ENCODE measurements around the gene NDUFAF8.
A peak's percentile ranks its signal among the peaks of the same experiment; 100 is the strongest.

The NDUFAF8 gene

GRCh38 chr17:81254955-81255717 is 16.0 kb downstream of the NDUFAF8 start:
- DNase-seq, result peak; percentile 58

- no peak for DNase-seq
These were observed 17.5 kb downstream of the NDUFAF8 start for GRCh38 chr17:81256616-81257015.

GRCh38 chr17:81257533-81257932 is 18.4 kb downstream of the NDUFAF8 start:
- no peak for DNase-seq

DNA sequence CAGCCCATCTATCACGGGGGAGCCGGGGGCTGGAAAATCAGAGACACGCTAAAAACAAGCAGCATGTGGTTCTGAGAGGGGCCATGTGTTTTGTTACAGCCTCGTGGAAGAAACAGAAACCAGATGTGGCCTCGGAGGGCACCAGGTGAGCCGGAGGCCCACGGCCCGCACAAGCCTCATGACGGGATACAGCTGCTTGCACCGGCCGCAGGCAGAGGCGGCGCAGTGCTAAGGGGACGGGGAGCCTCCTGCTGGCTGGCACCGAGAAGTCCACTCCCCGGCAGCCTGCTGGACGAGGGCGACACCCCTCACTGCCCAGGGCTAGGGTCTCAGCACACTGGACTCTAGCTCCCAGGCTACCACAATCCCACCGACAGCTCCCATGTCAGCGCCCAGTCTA is 19.2 kb downstream of the NDUFAF8 start:
- DNase-seq, result no peak

- no peak for DNase-seq
These were observed 20.0 kb downstream of the NDUFAF8 start for GRCh38 chr17:81259058-81259605.

DNA sequence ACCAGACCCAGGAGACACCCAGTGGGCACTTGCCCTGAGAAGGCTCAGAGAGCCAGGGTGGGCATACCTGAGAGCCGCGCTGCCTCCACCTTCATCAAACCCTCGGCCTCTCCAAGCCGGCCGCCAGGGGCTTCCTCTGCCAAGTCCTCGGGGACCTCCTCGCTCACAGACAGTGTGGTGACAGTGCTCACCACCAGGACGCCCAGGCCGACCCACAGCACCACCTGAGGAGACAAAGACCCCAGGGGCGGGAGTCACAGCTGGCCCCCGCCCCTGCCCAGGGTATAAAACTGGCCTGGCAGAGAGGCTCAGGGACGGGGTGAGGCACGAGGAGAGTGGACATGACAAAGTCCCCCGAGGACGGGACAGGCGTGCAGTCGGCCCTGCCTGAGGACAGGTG is 21.1 kb downstream of the NDUFAF8 start:
- DNase-seq, result no peak

- no peak for DNase-seq
These were observed 21.5 kb downstream of the NDUFAF8 start for GRCh38 chr17:81260641-81261040.

- DNase-seq, result no peak
These were observed 22.0 kb downstream of the NDUFAF8 start for GRCh38 chr17:81261096-81261495.

DNA sequence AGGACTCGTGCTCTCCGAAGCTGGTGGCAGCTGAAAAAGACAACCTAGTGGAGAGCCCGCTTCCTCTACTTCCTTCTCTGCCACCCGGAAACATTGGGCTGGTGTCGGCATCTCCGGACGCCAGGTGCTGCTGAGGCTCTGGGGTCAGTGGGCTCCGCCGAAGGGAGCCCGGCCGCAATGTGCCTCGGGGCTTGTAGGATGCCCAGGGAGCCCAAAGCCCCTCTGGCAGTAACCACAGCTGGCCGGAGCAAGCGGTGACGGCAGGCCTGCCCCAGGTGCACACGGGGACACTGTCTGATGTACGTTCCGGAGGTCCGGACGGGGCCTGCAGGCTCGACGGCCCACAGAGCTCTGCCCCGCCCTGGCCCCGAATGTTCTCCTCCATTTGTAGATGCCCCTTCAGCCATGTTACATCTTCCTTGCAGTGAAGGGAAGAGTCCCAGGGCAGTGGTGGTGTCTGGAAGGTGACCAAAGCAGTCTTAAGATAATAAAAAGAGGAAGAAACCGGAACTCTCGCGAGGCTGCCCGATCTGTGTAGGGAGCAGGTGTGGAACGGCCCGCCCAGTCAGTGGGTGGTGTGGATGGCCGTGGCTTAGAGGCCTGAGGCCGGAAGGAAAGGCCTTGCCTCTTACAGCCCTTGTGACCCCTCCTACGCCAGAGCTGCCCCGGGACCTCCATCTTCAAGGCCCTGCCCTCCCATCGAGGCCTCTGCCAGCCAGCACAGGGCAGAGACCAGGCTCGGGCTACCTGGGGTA is 22.6 kb downstream of the NDUFAF8 start:
- no peak for DNase-seq

GRCh38 chr17:81263371-81264181 is 24.5 kb downstream of the NDUFAF8 start:
- no peak for DNase-seq

GRCh38 chr17:81264640-81265039 is 25.5 kb downstream of the NDUFAF8 start:
- no peak for DNase-seq

- no peak for DNase-seq
These were observed 26.5 kb downstream of the NDUFAF8 start for GRCh38 chr17:81265576-81265975.

DNA sequence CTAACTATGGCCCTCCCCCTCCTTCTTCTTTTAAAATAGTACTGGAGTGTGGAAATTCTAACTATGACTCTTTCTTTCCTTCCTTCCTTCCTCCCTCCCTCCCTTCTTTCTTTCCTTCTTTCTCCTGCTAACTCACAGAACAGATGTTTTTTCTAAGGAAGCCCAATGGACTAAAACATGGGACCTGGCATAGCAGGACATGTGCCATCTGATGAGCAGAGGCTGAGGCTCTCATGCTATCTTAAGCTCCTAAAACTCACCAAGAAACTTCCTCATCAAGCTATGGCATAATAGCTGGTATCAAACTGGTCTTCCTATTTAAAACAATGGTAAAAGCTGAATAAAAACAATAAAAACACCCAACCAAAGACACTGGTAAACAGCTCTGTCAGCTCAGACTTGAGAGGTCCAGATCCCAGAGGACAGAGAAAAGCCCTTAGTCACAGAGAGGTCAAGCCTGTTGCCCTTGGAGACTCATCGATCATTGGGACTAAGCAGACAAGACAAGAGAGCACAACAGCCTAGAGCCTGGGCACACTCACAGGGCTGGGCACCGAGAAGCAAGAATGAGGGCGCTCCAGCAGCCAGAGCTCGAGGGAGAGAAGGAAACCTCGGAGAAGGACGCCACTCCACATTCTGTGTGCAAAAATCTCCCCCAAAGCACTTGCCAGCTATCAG is 28.4 kb downstream of the NDUFAF8 start:
- DNase-seq, result no peak

DNA sequence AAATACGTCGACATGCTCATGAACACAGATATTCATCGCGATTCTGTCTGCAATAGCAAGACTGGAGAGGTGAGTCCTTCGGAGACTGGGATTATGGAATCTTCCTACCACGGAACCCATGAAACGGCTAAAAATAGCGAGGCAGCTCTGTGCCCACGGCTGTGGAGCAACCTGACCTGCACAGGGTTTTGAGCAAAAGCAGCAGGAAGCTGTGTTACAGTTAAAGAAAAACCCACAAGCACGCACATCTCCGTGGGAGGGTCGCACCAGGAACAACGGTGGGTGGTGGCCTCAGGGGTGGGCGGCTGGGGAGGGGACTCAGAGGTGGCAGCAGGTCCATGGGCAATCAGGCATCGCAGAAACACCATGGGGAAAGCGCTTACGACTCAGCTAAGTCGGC is 31.2 kb downstream of the NDUFAF8 start:
- DNase-seq, result no peak

GRCh38 chr17:81271226-81271625 is 32.1 kb downstream of the NDUFAF8 start:
- DNase-seq, result no peak

DNA sequence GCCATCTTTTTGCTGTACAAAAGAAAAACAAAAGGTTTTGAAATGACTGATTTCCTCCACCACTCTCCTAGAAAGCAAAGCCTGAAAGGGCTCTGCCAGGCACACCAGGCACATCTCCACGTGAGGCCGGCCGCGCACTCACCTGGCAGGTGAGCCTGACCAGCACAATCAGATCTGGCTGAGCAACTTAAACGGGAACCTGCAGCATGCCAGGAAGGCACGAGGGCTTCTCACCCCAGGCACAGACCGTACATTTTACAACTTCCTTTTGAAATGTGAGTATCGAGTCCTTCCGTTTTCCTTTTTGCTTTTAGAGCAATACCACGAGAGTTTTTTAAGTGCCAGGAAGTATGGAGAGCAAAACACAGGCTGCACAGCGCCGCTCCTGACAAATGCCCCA is 33.5 kb downstream of the NDUFAF8 start:
- no peak for DNase-seq

- DNase-seq, result no peak
These were observed 34.8 kb downstream of the NDUFAF8 start for GRCh38 chr17:81273698-81274470.

DNA sequence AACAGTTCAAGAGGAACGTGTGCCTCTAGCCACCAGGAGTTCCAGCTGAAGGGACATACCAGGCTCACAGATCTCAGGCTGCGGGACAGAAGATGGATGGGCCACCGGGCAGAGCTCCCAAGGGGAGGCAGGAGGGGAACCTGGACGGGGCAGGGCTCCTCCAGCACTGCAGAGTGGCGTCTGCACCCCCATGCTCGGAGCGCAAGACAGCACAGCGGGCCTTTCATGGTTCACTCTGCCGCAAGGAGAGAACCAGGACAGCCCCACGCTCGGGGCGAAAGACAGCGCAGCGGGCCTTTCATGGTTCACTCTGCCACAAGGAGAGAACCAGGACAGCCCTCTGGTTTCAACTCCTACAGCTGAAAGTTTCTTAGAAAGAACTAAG is 35.3 kb downstream of the NDUFAF8 start:
- DNase-seq, result no peak

DNA sequence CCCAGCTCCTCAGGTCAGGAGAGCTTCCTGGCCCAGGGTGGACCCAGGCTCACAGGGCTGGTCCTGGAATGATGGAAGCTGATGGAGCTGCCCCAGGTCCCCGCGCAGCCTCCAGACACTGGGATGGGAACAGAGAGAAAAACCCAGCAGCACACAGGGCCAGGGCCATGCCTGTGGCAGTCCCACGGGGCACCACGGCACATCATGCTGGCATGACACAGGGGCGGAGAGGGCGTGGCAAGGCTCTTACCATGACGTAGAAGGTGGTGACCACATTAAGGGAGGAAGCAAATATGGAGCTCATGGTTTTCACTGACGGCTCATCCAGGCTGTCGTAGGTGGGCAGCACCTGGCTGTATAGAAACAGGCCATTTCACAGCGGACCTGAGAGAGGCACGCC is 37.7 kb downstream of the NDUFAF8 start:
- DNase-seq, result no peak

GRCh38 chr17:81277421-81277820 is 38.3 kb downstream of the NDUFAF8 start:
- DNase-seq, result peak; percentile 62

GRCh38 chr17:81277946-81278693 is 39.0 kb downstream of the NDUFAF8 start:
- no peak for DNase-seq
